ENCODE results near the gene EEFSEC.

Gene EEFSEC

GRCh38 chr3:128187495-128187894 is 34.2 kb downstream of the EEFSEC start:
- DNase-seq = no peak

GRCh38 chr3:128188326-128188725 is 35.0 kb downstream of the EEFSEC start:
- DNase-seq = no peak

- no peak for DNase-seq
These were observed 35.7 kb downstream of the EEFSEC start for GRCh38 chr3:128188956-128189355.

- DNase-seq = no peak
These were observed 37.2 kb downstream of the EEFSEC start for GRCh38 chr3:128190501-128190900.

GRCh38 chr3:128192131-128192530 is 38.9 kb downstream of the EEFSEC start:
- no peak for DNase-seq

GRCh38 chr3:128193168-128193567 is 39.9 kb downstream of the EEFSEC start:
- peak; percentile 58 for DNase-seq

GRCh38 chr3:128194843-128195242 is 41.6 kb downstream of the EEFSEC start:
- peak; percentile 54 for DNase-seq

- DNase-seq = peak; percentile 39
These were observed 42.1 kb downstream of the EEFSEC start for GRCh38 chr3:128195369-128195768.

- peak; percentile 39 for DNase-seq
These were observed 42.5 kb downstream of the EEFSEC start for GRCh38 chr3:128195802-128196201.

GRCh38 chr3:128196647-128197046 is 43.4 kb downstream of the EEFSEC start:
- DNase-seq = no peak

GRCh38 chr3:128197855-128198254 is 44.6 kb downstream of the EEFSEC start:
- no peak for DNase-seq

GRCh38 chr3:128198313-128198712 is 45.0 kb downstream of the EEFSEC start:
- DNase-seq = no peak

- DNase-seq = no peak
These were observed 45.8 kb downstream of the EEFSEC start for GRCh38 chr3:128199110-128199509.

GRCh38 chr3:128201158-128201755 is 48.0 kb downstream of the EEFSEC start:
- DNase-seq = no peak

- DNase-seq = no peak
These were observed 49.9 kb downstream of the EEFSEC start for GRCh38 chr3:128203169-128203568.

- DNase-seq = no peak
These were observed 52.4 kb downstream of the EEFSEC start for GRCh38 chr3:128205558-128206145.

GRCh38 chr3:128207951-128208350 is 54.7 kb downstream of the EEFSEC start:
- DNase-seq = no peak

- DNase-seq = no peak
These were observed 57.4 kb downstream of the EEFSEC start for GRCh38 chr3:128210711-128211110.

GRCh38 chr3:128214056-128214455 is 60.8 kb downstream of the EEFSEC start:
- DNase-seq = no peak

GRCh38 chr3:128215290-128215689 is 62.0 kb downstream of the EEFSEC start:
- no peak for DNase-seq

GRCh38 chr3:128215800-128216495 is 62.7 kb downstream of the EEFSEC start:
- no peak for DNase-seq

GRCh38 chr3:128217702-128218547 is 64.6 kb downstream of the EEFSEC start:
- DNase-seq = peak; percentile 77

GRCh38 chr3:128218548-128219257 is 65.4 kb downstream of the EEFSEC start:
- DNase-seq = no peak

Measured in OCI-M1 (cell line).